ENCODE data around the gene RNF25. TPM values are rescaled to one million over a fixed set of nuclear protein-coding genes. Genes with fewer than 3 reads are reported as not detected.

Gene RNF25
- total and polyA plus RNA-seq, 2 of the 8 experiments (the other 6 are each of a cell fraction or from before 2014, with no cell fraction given) = 19.6 to 29.6 TPM

DNA sequence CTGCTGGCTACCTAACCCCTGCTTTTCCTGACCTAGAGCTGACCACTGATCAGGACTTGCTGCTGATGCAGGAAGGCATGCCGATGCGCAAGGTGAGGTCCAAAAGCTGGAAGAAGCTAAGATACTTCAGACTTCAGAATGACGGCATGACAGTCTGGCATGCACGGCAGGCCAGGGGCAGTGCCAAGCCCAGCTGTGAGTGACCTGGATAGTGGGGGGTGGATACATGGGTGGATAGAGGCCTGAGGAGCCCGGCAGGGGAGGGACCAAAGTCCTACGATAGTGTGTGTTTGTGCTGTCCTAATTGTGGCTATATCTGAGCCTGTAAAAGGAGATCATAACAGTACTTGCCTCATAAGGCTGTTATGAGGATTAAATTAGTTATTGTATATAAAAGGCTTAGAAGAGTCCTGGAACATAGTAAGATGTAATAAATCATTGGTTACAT is 55.9 kb downstream of the RNF25 start:
- Histone ChIP-seq H2BK12ac (ENCODE audit: low read depth, low read length) (no peak overlapping the region), H3K14ac (ENCODE audit: insufficient read length) (no peak overlapping the region), H3K4me3 (ENCODE audit: extremely low read depth in 1 of 4, insufficient read depth in 2 of 4, low read depth in 3 of 4, low read length in 4 of 4) (no peak overlapping the region), H3K23ac (ENCODE audit: insufficient read length) (no peak overlapping the region), H2BK120ac (replicated peaks; ENCODE audit: low read depth, low read length) (no peak overlapping the region), H3K4me1 (replicated peaks in 1 of 4; ENCODE audit: control insufficient read depth in 3 of 4, insufficient read depth in 4 of 4, low read length in 3 of 4) (no peaks in the 10 kb centered on the region), H3K9me3 (ENCODE audit: insufficient read depth in 2 of 2, low read depth in 1 of 2, low read length in 1 of 2) (no peaks in the 10 kb centered on the region), H3K79me1 (ENCODE audit: low read depth, low read length) (no peaks in the 10 kb centered on the region), H3K4me2 (ENCODE audit: insufficient read depth in 1 of 2, low read depth in 2 of 2, low read length in 2 of 2) (no peak overlapping the region), H3K36me3 (ENCODE audit: control insufficient read depth in 2 of 4, insufficient read depth in 4 of 4, low read length in 3 of 4) (no peaks in the 10 kb centered on the region), H4K20me1 (replicated peaks in 1 of 2; ENCODE audit: control insufficient read depth in 1 of 2, insufficient read depth in 2 of 2, low read length in 2 of 2) (no peaks in the 10 kb centered on the region), H3K9ac (replicated peaks in 1 of 4; ENCODE audit: extremely low read depth in 1 of 4, low read depth in 3 of 4, low read length in 3 of 4) (no peak overlapping the region), H4K8ac (ENCODE audit: extremely low read depth, insufficient read depth, low read length) (no peak overlapping the region), H2AK5ac (ENCODE audit: low read depth, low read length) (no peak overlapping the region), H4K5ac (ENCODE audit: insufficient read length, low read depth, low read length) (no peak overlapping the region), H2BK5ac (ENCODE audit: low read depth, low read length) (no peak overlapping the region), H3K79me2 (ENCODE audit: control insufficient read depth in 1 of 2, insufficient read depth in 2 of 2, low read length in 2 of 2) (no peaks in the 10 kb centered on the region), H4K91ac (replicated peaks; ENCODE audit: insufficient read length, low read length) (no peak overlapping the region), H2BK15ac (ENCODE audit: low read length) (no peak overlapping the region), H3K23me2 (ENCODE audit: low read depth, low read length) (no peaks in the 10 kb centered on the region), H3K27me3 (replicated peaks in 1 of 4; ENCODE audit: control insufficient read depth in 3 of 4, extremely low read depth in 1 of 4, insufficient read depth in 3 of 4, low read length in 3 of 4) (no peaks in the 10 kb centered on the region), H3K18ac (ENCODE audit: extremely low read depth, low read length) (no peak overlapping the region), H3K4ac (replicated peaks; ENCODE audit: insufficient read length, low read depth, low read length) (no peak overlapping the region), H2BK20ac (ENCODE audit: low read length) (no peak overlapping the region), H3K56ac (replicated peaks; ENCODE audit: insufficient read length, low read depth, low read length) (no peak overlapping the region), H3K27ac (ENCODE audit: low read depth, low read length) (no peak overlapping the region), H2AFZ (ENCODE audit: low read length) (0 out of 2 replicates have a peak overlapping the region, but pooled peaks have one; percentile 26)
- no peak for FAIRE-seq
- TF ChIP-seq GTF2F1 (IDR thresholded peaks at IDR 0.05; ENCODE audit: borderline replicate concordance, low read depth, low read length) (no peak), YY1 (IDR thresholded peaks at IDR 0.05; ENCODE audit: low read depth, low read length) (no peak), KDM5A (IDR thresholded peaks at IDR 0.05; ENCODE audit: low read length) (no peak), RAD21 (IDR thresholded peaks at IDR 0.05 in 1 of 2, conservative IDR thresholded peaks at IDR 0.05 in 1 of 2; ENCODE audit: low read depth in 2 of 2, low read length in 2 of 2) (no peak), HDAC6 (IDR thresholded peaks at IDR 0.05; ENCODE audit: low read depth, low read length) (no peak), CREB1 (IDR thresholded peaks at IDR 0.05) (no peak)
- POLR2A ChIA-PET (ENCODE audit: partially characterized antibody) = interaction anchor here (0.8 to 1.2 kb wide), 3 partner anchors 9 to 17 kb away, joined by 3 to 4 read pairs (median 3); no protein-coding TSS in a partner anchor
- CTCF ChIA-PET (ENCODE audit: partially characterized antibody) = interaction anchor here (0.5 to 2.9 kb wide), 5 partner anchors 8 to 1656 kb away, joined by 3 to 13 read pairs (median 3); partner anchors contain the start of gene PLCD4
- WGBS, 2 experiments (ENCODE audit: extremely low coverage in 1 of 2, insufficient coverage in 1 of 2, insufficient read length in 1 of 2, insufficient replicate concordance in 2 of 2, low coverage in 1 of 2, low lambda C conversion rate in 2 of 2, missing lambda C conversion rate in 1 of 2) = 93% methylated on average over 6 of the region's 6 CpGs; no CpG with 5 or more reads in 1 of the 2 experiments
- DNase-seq (ENCODE audit: low read depth in 1 of 2, low spot score in 2 of 2) = no peak

All from H1 (cell line).